RPMI8226 (cell line): ENCODE data around the gene MMADHC.

Source experiments
- DNase-seq: peaks from one replicate; pipeline ENCODE4 v3.0.0-alpha.2; 2015

The MMADHC gene

GRCh38 chr2:149544692-149545091 lies 42.9 kb downstream of the MMADHC start:
- peak; percentile 30 for DNase-seq

GRCh38 chr2:149543845-149544244 lies 43.7 kb downstream of the MMADHC start:
- DNase-seq: no peak

GRCh38 chr2:149540138-149540537 lies 47.4 kb downstream of the MMADHC start:
- no peak for DNase-seq

- DNase-seq: peak; percentile 6
Observed at GRCh38 chr2:149538138-149538833, 49.3 kb downstream of the MMADHC start.

- no peak for DNase-seq
Observed at GRCh38 chr2:149537092-149537726, 50.4 kb downstream of the MMADHC start.

GRCh38 chr2:149536649-149537048 lies 50.9 kb downstream of the MMADHC start:
- DNase-seq: no peak

- DNase-seq: no peak
Observed at GRCh38 chr2:149534674-149535073, 52.9 kb downstream of the MMADHC start.

GRCh38 chr2:149528983-149529382 lies 58.6 kb downstream of the MMADHC start:
- DNase-seq: no peak

GRCh38 chr2:149527998-149528755 lies 59.4 kb downstream of the MMADHC start:
- DNase-seq: no peak

GRCh38 chr2:149526689-149527088 lies 60.9 kb downstream of the MMADHC start:
- no peak for DNase-seq

GRCh38 chr2:149525323-149525722 lies 62.3 kb downstream of the MMADHC start:
- no peak for DNase-seq
